Ishikawa (cell line): Measurements from ENCODE around the gene LDLRAP1.

ENCODE experiments used
- TEAD4 ChIP-seq: IDR thresholded peaks from 2 replicates; pipeline ENCODE4 v1.6.1; 2012
- USF1 ChIP-seq: IDR thresholded peaks from 2 replicates; pipeline ENCODE4 v1.6.1; 2012

- no peak for TF ChIP-seq USF1
- TF ChIP-seq TEAD4: no peak
Measured at GRCh38 chr1:25576459-25577133, 33.2 kb downstream of the LDLRAP1 start.
